Panc1 (cell line): ENCODE results near the gene GFOD2. TPM values are rescaled to one million over a fixed set of nuclear protein-coding genes. Genes with fewer than 3 reads are reported as not detected.

Source experiments
- ATAC-seq: fragments of 200-7000 bp; cut with Tn5 transposase; 2 replicates; pipeline ENCODE4 v1.9.1; 2020; ENCODE audit warnings: mild to moderate bottlenecking, moderate library complexity
- BruUV-seq: library from RNA; stranded (reverse); fragments of 400-500 nt; replicated peaks from 2 replicates; lab custom pipeline; 2021; lab: Mats Ljungman, UMichigan
- CTCF ChIA-PET: fragments of 300-600 bp; sonication (Branson Sonifier 250); formaldehyde crosslinking; loops from one replicate; lab custom pipeline; 2022; ENCODE audit warnings: antibody characterized with exemption; lab: Charles Lee
- POLR2A ChIA-PET: fragments of 300-600 bp; sonication (Branson Sonifier 250); formaldehyde crosslinking; loops from one replicate; lab custom pipeline; 2022; ENCODE audit warnings: antibody characterized with exemption; lab: Charles Lee
- DNase-seq: peaks from one replicate; pipeline ENCODE4 v3.0.0-alpha.2; 2010; ENCODE audit warnings: low read depth, low spot score
- H3K27ac ChIP-seq: 2 replicates; pipeline ENCODE4 v1.5.1; 2011; ENCODE audit warnings: mild to moderate bottlenecking, low read length, inconsistent platforms
- H3K27me3 ChIP-seq: fragments of 200-500 bp; sonication (Bioruptor generic); 2 replicates; pipeline ENCODE4 v1.6.0; 2014; ENCODE audit warnings: low read length, inconsistent platforms; ENCODE audit not compliant: control insufficient read depth, insufficient read depth
- H3K36me3 ChIP-seq: fragments of 200-500 bp; sonication (Bioruptor generic); 2 replicates; pipeline ENCODE4 v1.5.1; 2014; ENCODE audit warnings: inconsistent platforms, mild to moderate bottlenecking, low read length, moderate library complexity; ENCODE audit not compliant: control insufficient read depth, insufficient read depth
- H3K4me1 ChIP-seq: 2 replicates; pipeline ENCODE4 v1.5.1; 2011; ENCODE audit warnings: inconsistent platforms, mild to moderate bottlenecking, low read length, moderate library complexity; ENCODE audit not compliant: control insufficient read depth, insufficient read depth
- H3K4me3 ChIP-seq, 2 experiments: 2 replicates each; pipeline ENCODE4 v1.5.1; 2011 to 2012; ENCODE audit warnings: low read depth in 2 of 2, low read length in 2 of 2, mild to moderate bottlenecking in 2 of 2, inconsistent platforms in 1 of 2, moderate library complexity in 1 of 2
- H3K9me3 ChIP-seq: fragments of 200-500 bp; sonication (Bioruptor generic); 2 replicates; pipeline ENCODE4 v1.5.1; 2014; ENCODE audit warnings: low read depth, mild to moderate bottlenecking, inconsistent platforms, low read length, moderate library complexity; ENCODE audit not compliant: control insufficient read depth, insufficient read depth
- POLR2AphosphoS5 ChIP-seq: IDR thresholded peaks from 2 replicates; pipeline ENCODE4 v1.6.1; 2012; ENCODE audit warnings: mild to moderate bottlenecking, low read depth, low read length, moderate library complexity
- SIN3A ChIP-seq: IDR thresholded peaks from 2 replicates; pipeline ENCODE4 v1.6.1; 2012; ENCODE audit warnings: low read depth, mild to moderate bottlenecking, low read length, moderate library complexity, borderline replicate concordance; ENCODE audit not compliant: insufficient read depth
- TCF7L2 ChIP-seq: IDR thresholded peaks from 2 replicates; pipeline ENCODE4 v1.6.1; 2011; ENCODE audit warnings: mild to moderate bottlenecking, low read depth, low read length, inconsistent platforms
- in situ Hi-C: cut with HindIII; loops from 2 replicates; pipeline ENCODE4 v1.10.0; 2016; ENCODE audit warnings: low sequenced_read_pairs, low pct_unique_long_range_greater_than_20kb
- intact Hi-C: fragments of 100-400 bp; cut with micrococcal nuclease; formaldehyde crosslinking; loops from one replicate; pipeline ENCODE4 v1.10.0; 2022; ENCODE audit not compliant: unreplicated experiment
- total RNA-seq: library from RNA; stranded (reverse); gene quantifications from one replicate; pipeline ENCODE4 v1.2.1, GENCODE V29; 2021; ENCODE audit not compliant: unreplicated experiment
- TF ChIP-seq, protein P1 (sequence below): fragments of 450-650 bp; IDR thresholded peaks from 2 replicates; pipeline ENCODE4 v1.5.1; 2017; ENCODE audit warnings: mild to moderate bottlenecking
- TF ChIP-seq, protein P2 (sequence below), 2 experiments: IDR thresholded peaks; 2 replicates each; pipeline ENCODE4 v1.6.1; 2011 to 2012; ENCODE audit warnings: low read depth in 2 of 2, control low read depth in 1 of 2, low read length in 1 of 2, mild to moderate bottlenecking in 1 of 2, moderate library complexity in 1 of 2; ENCODE audit not compliant: insufficient read depth in 1 of 2

Gene GFOD2
- total RNA-seq, 1 experiment from 2014 or later, result 15.1 TPM

DNA sequence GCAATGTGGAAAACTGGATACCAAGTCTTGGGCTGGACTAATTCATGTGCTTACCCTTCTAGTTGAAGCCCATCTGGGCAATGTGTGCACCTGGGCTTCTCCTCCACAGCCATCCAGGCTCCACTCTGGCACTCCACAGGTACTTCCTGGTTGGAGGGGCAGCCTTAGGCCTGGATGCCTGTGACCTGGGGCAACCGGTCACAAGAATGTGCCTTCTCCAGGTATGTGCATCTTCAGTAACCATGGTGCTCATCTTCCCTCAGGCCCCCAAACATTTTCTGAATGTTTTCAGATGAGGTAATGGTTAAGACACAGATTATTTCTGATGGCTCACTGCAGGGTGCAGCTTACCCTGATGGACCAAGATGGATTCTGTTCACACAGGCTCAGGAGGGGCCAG, 41.4 kb downstream of the GFOD2 start:
- H3K36me3 ChIP-seq, result no peaks in the 10 kb centered on the region; the same call in 1 of the 2 replicates
- no peak for ATAC-seq
- no TSS peak for BruUV-seq
- no peaks in the 10 kb centered on the region for H3K4me1 ChIP-seq
- no peak for TF ChIP-seq TCF7L2
- TF ChIP-seq, protein P1, sequence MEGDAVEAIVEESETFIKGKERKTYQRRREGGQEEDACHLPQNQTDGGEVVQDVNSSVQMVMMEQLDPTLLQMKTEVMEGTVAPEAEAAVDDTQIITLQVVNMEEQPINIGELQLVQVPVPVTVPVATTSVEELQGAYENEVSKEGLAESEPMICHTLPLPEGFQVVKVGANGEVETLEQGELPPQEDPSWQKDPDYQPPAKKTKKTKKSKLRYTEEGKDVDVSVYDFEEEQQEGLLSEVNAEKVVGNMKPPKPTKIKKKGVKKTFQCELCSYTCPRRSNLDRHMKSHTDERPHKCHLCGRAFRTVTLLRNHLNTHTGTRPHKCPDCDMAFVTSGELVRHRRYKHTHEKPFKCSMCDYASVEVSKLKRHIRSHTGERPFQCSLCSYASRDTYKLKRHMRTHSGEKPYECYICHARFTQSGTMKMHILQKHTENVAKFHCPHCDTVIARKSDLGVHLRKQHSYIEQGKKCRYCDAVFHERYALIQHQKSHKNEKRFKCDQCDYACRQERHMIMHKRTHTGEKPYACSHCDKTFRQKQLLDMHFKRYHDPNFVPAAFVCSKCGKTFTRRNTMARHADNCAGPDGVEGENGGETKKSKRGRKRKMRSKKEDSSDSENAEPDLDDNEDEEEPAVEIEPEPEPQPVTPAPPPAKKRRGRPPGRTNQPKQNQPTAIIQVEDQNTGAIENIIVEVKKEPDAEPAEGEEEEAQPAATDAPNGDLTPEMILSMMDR, result no peak
- no peak for TF ChIP-seq SIN3A
- TF ChIP-seq POLR2AphosphoS5, result no peak
- TF ChIP-seq, protein P2, sequence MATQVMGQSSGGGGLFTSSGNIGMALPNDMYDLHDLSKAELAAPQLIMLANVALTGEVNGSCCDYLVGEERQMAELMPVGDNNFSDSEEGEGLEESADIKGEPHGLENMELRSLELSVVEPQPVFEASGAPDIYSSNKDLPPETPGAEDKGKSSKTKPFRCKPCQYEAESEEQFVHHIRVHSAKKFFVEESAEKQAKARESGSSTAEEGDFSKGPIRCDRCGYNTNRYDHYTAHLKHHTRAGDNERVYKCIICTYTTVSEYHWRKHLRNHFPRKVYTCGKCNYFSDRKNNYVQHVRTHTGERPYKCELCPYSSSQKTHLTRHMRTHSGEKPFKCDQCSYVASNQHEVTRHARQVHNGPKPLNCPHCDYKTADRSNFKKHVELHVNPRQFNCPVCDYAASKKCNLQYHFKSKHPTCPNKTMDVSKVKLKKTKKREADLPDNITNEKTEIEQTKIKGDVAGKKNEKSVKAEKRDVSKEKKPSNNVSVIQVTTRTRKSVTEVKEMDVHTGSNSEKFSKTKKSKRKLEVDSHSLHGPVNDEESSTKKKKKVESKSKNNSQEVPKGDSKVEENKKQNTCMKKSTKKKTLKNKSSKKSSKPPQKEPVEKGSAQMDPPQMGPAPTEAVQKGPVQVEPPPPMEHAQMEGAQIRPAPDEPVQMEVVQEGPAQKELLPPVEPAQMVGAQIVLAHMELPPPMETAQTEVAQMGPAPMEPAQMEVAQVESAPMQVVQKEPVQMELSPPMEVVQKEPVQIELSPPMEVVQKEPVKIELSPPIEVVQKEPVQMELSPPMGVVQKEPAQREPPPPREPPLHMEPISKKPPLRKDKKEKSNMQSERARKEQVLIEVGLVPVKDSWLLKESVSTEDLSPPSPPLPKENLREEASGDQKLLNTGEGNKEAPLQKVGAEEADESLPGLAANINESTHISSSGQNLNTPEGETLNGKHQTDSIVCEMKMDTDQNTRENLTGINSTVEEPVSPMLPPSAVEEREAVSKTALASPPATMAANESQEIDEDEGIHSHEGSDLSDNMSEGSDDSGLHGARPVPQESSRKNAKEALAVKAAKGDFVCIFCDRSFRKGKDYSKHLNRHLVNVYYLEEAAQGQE (IDR thresholded peaks at IDR 0.05; ENCODE audit: insufficient read depth in 1 of 2, low read depth in 2 of 2, low read length in 1 of 2), result no peak
- DNase-seq, result no peak
- H3K27me3 ChIP-seq, result no peaks in the 10 kb centered on the region
- in situ Hi-C loops (no loop called here), intact Hi-C loops (loop anchor here (10.0 kb wide), 1 partner anchor 127 kb away; the partner anchor contains the start of genes RANBP10 and TSNAXIP1)
- H3K27ac ChIP-seq, result no peak overlapping the region
- ChIA-PET POLR2A (no interaction called here), CTCF (no interaction called here)
- no peaks in the 10 kb centered on the region for H3K9me3 ChIP-seq
- no peak overlapping the region for H3K4me3 ChIP-seq

DNA sequence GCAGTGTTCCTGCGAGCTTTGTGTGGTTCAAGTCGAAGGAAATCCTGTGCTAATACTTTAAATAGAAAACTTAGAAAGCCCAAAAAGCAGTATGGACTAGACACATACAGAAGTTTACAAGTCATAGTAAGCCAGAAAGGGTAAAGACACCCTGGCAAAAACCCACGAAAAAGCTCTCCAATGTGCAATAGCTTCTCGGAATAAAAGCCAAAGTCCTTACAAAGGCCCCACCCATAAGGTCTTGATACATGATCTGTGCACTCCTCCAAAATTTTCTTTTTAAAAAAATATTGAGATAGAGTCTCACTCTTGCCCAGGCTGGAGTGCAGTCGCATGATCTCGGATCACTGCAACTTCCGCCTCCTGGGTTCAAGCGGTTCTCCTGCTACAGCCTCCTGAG, 42.2 kb downstream of the GFOD2 start:
- in situ Hi-C loops, result no loop called here
- no peak for DNase-seq
- intact Hi-C loops, result loop anchor here (10.0 kb wide), 1 partner anchor 128 kb away; the partner anchor contains the start of genes RANBP10 and TSNAXIP1
- no peak overlapping the region for H3K27ac ChIP-seq
- BruUV-seq, result no TSS peak
- no peak overlapping the region for H3K4me3 ChIP-seq
- TF ChIP-seq TCF7L2 (no peak), SIN3A (no peak), POLR2AphosphoS5 (no peak)
- TF ChIP-seq, protein P1, result no peak
- TF ChIP-seq, protein P2 (IDR thresholded peaks at IDR 0.05; ENCODE audit: insufficient read depth in 1 of 2, low read depth in 2 of 2, low read length in 1 of 2), result no peak
- H3K4me1 ChIP-seq, result no peaks in the 10 kb centered on the region
- no peak for ATAC-seq
- H3K36me3 ChIP-seq, result no peaks in the 10 kb centered on the region; the same call in 1 of the 2 replicates
- POLR2A ChIA-PET, result no interaction called here
- CTCF ChIA-PET, result interaction anchor here (0.6 kb wide), 1 partner anchor 11 kb away, joined by 3 read pairs; no protein-coding TSS in a partner anchor
- no peaks in the 10 kb centered on the region for H3K27me3 ChIP-seq
- no peaks in the 10 kb centered on the region for H3K9me3 ChIP-seq
